ENCODE data around the gene ATP6V1F.

ATP6V1F gene

DNA sequence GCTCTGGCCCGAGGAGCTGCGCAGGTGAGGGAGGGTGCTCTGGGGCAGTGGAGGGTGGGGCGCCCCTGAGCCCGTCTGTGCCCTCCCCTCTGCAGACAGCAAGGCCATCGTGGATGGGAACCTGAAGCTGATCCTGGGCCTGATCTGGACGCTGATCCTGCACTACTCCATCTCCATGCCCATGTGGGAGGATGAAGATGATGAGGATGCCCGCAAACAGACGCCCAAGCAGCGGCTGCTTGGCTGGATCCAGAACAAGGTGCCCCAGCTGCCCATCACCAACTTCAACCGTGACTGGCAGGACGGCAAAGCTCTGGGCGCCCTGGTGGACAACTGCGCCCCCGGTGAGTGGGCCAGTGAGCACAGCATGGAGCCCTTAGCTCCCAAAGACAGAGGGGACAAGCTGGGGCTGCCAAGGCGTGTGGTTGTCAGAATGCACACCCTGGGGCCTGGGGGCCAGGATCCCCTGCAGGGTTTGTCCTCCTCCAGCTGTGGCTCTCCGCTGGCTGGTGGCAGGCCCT lies 27.4 kb upstream of the ATP6V1F start:
- in situ Hi-C loops (cut with MboI; ENCODE audit: low sequenced_read_pairs) = no loop called here

- in situ Hi-C loops (cut with MboI; ENCODE audit: low sequenced_read_pairs) = no loop called here
These were observed 26.6 kb upstream of the ATP6V1F start for GRCh38 chr7:128835790-128836641.

GRCh38 chr7:128836729-128837348 lies 25.8 kb upstream of the ATP6V1F start:
- in situ Hi-C loops (cut with MboI; ENCODE audit: low sequenced_read_pairs) = no loop called here

- in situ Hi-C loops (cut with MboI; ENCODE audit: low sequenced_read_pairs) = no loop called here
These were observed 25.1 kb upstream of the ATP6V1F start for GRCh38 chr7:128837521-128837921.

GRCh38 chr7:128838109-128838779 lies 24.4 kb upstream of the ATP6V1F start:
- in situ Hi-C loops (cut with MboI; ENCODE audit: low sequenced_read_pairs) = no loop called here

GRCh38 chr7:128838981-128839731 lies 23.5 kb upstream of the ATP6V1F start:
- in situ Hi-C loops (cut with MboI; ENCODE audit: low sequenced_read_pairs) = no loop called here

GRCh38 chr7:128839751-128840177 lies 22.9 kb upstream of the ATP6V1F start:
- in situ Hi-C loops (cut with MboI; ENCODE audit: low sequenced_read_pairs) = no loop called here

DNA sequence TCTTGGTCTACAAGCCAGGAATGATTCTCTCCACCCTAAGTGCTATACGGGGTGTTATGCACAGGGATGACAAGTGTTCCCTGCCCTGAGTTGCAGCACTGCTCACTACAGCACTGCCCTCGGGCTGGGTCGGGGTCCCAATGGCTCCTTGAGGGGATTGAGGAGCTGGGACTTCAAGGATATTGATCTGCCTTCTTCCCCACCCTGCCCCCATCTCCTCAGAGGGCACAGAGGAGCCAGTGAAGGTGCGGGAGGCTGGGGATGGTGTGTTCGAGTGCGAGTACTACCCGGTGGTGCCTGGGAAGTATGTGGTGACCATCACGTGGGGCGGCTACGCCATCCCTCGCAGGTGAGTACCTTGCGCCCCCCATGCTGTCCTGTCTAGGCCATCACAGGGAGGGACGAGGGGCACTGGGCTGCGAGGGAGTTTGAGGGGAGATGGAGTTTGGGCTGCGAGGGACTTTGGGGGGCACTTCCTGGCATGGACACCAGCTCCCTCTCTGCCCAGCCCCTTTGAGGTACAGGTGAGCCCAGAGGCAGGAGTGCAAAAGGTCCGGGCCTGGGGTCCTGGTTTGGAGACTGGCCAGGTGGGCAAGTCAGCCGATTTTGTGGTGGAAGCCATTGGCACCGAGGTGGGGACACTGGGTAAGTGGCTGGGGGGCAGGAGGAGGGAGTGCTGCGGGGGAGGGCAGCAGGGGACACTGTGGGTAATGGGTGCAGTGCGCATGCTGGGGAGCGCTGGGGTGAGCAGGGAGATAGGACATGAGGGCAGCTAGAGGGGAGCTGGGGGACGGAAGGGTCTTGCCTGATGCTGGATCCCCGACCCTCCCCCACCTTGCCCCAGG lies 22.1 kb upstream of the ATP6V1F start:
- in situ Hi-C loops (cut with MboI; ENCODE audit: low sequenced_read_pairs) = no loop called here

- in situ Hi-C loops (cut with MboI; ENCODE audit: low sequenced_read_pairs) = no loop called here
These were observed 21.4 kb upstream of the ATP6V1F start for GRCh38 chr7:128841171-128841690.

- in situ Hi-C loops (cut with MboI; ENCODE audit: low sequenced_read_pairs) = no loop called here
These were observed 20.6 kb upstream of the ATP6V1F start for GRCh38 chr7:128841921-128842673.

DNA sequence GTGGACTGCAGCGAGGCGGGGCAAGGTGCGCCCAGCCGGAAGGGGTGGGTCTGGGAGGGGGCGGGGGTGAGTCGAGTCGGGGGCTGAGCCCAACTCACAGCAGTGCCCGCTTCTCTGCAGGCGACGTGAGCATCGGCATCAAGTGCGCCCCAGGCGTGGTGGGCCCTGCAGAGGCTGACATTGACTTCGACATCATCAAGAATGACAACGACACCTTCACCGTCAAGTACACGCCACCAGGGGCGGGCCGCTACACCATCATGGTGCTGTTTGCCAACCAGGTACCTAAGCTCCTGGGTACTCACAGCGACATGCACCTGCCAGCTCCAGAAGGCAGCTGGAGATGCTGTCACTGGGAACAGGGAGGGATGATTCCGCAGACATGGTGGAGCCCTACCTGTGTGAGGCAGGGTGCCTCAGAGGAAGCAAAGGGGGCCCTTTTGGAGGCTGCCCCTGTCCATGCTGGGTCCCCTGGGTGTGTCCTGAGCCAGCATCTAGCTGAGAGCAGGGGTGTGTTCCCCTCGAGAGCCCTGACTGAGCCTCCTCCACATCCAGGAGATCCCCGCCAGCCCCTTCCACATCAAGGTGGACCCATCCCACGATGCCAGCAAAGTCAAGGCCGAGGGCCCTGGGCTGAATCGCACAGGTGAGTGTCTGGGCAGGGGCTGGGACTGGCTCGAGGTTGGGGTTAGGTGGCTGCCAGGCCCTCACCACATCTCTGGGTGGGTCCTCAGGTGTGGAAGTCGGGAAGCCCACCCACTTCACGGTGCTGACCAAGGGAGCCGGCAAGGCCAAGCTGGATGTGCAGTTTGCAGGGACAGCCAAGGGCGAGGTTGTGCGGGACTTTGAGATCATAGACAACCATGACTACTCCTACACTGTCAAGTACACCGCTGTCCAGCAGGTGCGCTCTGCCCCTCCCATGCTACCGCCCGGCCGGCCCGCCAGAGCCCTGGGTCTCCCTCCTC lies 19.7 kb upstream of the ATP6V1F start:
- in situ Hi-C loops (cut with MboI; ENCODE audit: low sequenced_read_pairs) = no loop called here

- in situ Hi-C loops (cut with MboI; ENCODE audit: low sequenced_read_pairs) = no loop called here
These were observed 18.6 kb upstream of the ATP6V1F start for GRCh38 chr7:128843938-128844621.

DNA sequence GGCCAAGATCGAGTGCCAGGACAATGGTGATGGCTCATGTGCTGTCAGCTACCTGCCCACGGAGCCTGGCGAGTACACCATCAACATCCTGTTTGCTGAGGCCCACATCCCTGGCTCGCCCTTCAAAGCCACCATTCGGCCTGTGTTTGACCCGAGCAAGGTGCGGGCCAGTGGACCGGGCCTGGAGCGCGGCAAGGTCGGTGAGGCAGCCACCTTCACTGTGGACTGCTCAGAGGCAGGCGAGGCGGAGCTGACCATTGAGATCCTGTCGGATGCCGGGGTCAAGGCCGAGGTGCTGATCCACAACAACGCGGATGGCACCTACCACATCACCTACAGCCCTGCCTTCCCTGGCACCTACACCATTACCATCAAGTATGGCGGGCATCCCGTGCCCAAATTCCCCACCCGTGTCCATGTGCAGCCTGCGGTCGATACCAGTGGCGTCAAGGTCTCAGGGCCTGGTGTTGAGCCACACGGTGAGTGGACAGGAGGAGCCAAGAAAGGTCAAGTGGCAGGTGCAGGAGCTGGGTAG lies 17.8 kb upstream of the ATP6V1F start:
- in situ Hi-C loops (cut with MboI; ENCODE audit: low sequenced_read_pairs) = no loop called here

GRCh38 chr7:128845475-128845874 lies 17.2 kb upstream of the ATP6V1F start:
- in situ Hi-C loops (cut with MboI; ENCODE audit: low sequenced_read_pairs) = no loop called here

DNA sequence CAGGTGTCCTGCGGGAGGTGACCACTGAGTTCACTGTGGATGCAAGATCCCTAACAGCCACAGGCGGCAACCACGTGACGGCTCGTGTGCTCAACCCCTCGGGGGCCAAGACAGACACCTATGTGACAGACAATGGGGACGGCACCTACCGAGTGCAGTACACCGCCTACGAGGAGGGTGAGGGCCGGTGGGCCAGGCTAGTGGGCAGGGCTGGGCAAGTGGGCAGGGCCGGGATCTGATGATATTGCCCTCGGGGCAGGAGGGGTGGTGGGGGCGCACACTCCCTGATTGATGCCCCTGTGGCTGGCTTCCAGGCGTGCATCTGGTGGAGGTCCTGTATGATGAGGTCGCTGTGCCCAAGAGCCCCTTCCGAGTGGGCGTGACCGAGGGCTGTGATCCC lies 16.7 kb upstream of the ATP6V1F start:
- in situ Hi-C loops (cut with MboI; ENCODE audit: low sequenced_read_pairs) = no loop called here

- in situ Hi-C loops (cut with MboI; ENCODE audit: low sequenced_read_pairs) = no loop called here
These were observed 15.7 kb upstream of the ATP6V1F start for GRCh38 chr7:128846781-128847444.
